GM19372 (cell line): ENCODE data around the gene CDH4.

ENCODE experiments used
- ATAC-seq: cut with Tn5 transposase; IDR thresholded peaks from one replicate; pipeline ENCODE4 v1.9.1; 2021; ENCODE audit warnings: mild to moderate bottlenecking, low read depth, moderate library complexity; ENCODE audit not compliant: unreplicated experiment

CDH4 gene

DNA sequence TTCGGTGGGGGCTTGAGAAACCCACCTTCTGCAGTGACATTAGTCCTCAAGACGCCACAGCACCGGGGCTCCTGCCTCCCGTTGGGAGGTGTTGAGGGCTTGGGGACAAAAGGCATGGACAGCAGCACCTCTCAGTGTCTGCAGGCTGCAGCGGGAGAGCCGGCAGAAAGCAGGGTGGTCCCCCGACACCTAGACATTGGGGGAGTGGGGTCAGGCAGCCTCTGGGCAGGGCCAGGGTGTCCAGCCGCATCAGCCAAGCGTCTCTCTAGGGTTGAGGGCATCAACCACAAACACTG is 549.0 kb downstream of the CDH4 start:
- ATAC-seq: no peak

DNA sequence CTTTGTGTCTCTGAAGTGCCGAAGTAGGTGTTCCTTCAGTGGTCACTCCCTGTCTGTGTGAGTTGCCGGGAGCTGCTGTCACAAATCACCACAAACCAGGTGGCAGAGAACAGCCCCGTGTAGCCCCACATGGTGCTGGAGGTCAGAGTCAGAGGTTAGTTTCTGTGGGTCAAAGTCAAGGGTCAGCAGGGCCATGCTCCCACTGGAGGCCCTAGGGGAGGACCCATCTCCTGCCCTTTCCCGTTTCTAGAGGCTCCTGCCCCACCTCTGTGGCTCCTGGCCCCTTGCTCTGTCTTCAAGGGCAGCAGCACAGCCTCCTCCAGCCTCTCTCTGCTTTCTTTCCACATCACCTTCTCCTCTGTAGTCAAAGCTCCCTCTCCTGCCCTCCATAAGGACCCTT is 549.4 kb downstream of the CDH4 start:
- ATAC-seq: no peak

DNA sequence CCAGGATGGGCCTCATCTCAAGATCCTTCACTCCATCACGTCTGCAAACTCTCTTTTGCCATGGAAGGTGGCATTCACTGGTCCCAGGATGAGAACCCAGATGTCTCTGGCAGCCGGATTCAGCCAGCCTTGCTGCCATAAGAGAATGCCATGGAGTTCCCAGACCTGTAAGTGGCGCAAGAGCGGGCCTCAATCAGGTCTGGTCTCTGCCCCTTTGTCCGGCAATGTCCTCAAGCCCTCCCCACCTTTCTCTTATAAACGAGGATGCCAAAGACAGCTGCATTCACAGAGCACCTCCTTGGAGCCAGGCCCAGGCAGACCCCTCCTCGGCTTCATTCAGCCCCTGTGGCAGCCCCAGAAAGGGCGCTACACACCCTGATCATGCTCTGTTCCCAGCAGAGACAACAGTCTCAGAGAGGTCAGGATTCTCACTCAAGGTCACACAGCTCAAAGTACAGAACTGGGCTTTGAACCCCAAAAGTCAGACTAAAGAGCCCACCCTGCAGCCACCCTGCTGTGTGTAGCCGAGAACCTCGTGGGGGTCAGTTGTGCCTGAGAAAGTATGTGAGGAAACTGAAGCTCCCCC is 549.9 kb downstream of the CDH4 start:
- ATAC-seq: no peak

DNA sequence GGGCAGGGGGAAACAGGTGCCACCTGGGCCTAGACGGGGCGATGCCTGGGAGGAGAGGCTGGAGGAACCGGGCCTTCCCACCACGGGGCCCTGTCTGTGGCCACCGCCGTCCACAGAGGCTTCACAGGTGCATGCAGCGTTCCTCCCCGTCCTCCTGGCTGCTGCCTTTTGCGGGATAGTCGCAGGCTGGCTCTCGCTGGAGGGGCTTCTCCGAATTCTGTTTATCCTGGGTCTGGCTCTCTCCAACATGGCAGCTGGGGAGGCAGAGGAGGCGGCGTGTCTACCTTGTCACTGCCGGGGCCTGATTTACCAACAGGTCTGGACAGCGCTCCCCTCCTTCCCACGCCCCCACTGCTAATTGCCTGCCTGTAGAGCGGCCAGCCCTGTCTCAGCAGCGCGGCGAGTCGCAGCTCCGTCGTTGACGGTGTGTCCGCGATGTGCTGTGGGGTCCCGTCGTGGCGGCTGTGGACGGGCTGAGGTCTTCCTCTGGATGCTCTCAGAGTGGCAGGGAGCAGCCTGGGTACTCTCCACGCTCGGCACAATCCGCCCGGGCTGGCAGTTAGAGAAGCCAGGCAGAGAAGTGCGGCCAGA is 550.8 kb downstream of the CDH4 start:
- no peak for ATAC-seq

DNA sequence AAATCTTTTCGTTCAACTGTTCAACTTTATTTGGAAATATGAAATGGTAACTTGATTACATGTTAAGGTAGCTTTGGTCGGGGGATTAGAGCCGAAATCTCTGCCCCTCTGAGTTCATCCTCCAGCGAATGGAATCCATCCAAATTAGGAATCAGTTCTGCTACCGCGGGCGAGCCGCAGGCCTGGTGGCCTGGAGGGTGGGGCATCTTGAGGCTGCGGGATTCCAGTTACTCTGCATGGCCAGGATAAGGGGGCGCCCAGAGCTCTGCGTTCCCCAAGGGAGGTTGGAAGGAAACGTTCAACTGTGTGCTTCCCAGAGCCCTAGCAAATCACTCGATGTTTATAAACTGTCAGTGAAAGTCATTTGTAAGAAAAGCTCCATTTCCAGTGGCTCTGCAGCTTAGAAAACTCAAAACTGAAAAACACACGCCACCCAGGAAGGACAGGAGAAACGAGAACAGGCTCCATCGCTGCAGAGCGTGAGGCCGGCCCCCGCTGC is 551.4 kb downstream of the CDH4 start:
- no peak for ATAC-seq

DNA sequence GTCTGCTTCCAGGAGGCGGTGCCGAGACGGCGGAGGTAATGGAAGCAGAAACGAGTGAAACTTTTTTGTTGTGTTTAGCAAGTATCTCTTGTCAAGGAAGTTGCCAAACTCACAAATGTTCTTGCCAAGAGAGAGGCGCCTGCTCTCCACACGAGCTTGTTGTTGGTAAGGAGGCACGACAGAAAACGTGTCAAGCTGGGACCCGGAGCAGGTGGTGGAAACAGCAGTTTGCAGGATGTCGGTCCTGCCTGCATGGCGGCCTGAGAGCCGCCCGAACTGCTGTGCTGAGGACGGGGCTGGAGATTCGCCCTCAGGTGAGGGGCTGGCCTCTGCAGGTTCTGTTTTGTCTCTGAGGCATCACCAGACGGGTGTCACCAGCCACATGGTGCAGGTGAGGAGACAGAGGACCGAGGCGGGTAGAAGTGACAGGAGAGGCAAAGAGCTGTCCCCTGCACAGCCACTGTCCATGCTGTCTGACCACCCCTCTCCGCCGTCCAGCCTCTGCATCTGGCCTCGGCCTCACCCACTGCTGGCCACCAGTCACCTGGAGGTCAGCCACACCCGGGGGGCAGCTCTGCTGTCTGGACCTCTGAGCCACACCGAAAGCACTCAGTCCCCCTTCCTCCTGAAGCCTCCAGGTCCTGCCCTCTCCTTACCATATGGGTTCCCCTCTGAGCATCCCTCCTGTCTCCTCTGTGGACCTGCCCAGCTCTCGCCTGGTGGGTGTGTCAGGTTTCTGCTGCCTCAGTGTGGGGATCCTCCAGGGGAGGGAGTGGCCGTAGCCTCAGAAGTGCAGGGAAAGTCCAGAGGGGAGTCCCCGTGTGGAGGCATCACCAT is 552.1 kb downstream of the CDH4 start:
- ATAC-seq: no peak

DNA sequence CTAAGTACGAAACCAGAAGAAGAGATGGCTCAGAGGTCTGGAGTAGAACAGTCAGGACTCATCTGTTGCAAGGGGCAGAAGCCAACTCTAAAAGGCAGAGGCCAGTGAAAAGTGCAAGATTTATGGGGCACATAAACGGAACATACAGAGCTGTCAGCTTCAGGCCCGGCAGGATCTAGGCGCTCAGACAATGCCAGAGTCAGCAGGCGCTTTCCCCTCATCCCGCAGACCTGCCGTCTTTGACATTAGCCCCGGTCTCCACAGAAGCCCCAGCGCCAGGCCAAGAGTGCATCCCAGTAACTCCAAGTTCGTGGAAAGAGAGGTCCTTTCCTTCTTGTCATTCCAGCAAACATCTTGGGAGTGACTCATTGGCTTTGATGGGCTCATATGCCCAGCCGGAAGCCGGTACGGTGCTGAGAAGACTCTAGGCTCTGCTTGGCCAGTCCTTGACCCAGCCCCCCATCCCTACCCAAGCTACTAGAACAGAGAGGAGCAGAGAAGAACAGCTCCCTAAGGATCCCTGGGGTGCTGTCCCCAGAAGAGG is 552.8 kb downstream of the CDH4 start:
- no peak for ATAC-seq

DNA sequence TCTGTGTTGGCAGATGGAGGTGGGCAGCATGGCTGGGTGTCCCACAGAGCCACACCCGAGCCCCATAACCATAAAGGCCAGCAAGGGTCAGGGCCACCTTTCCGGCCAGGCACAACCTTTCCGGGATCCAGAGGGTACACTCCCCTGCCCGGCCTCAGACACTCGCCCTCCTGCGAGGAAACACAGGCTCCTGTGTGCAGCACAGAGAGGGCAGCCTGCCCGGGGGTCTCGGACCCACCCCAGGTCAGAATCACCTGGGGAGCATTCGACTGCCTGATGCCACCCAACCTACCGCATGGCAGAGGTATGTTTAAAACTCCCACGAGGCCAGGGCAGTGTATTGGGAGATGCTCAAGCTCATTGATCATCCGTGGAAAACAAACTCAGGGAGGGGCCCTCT is 553.3 kb downstream of the CDH4 start:
- ATAC-seq: no peak

DNA sequence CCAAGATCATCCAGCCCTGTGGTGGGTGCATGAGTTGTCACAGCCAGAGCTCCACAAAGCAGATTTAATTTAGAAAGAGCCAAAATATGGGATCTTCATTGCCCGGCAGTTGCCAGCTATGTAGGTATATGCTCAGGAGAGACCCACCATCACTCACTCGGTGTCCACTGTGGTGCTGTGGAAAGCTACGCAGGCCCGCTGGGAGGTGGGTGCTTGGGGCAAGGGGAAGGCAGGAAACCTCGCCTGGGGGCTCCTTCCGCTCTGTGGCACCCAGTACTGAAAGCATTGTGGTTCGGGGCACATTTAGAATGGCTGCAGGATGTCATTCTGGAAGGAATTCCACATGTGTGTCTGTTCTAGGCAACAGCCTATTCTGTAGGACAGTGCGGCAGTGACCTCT is 553.7 kb downstream of the CDH4 start:
- no peak for ATAC-seq

DNA sequence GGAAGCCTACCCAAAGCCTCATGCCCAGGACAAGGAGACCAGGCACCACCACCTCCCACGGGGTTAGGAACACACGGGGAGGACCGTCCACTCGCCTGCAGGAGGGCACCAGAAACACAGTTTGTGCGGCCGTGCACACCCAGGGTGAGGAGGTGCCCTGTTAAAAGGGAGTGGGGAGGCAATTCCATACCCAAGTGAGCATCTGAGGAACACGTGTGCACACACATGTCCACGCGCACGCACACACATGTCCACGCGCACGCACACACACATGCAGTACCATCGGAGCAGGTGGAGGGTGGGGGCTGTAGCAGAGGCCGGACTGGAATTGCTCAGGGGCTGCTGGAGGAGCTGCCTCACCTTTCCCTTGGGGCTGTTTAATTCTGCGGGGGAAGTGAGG is 554.3 kb downstream of the CDH4 start:
- ATAC-seq: no peak

DNA sequence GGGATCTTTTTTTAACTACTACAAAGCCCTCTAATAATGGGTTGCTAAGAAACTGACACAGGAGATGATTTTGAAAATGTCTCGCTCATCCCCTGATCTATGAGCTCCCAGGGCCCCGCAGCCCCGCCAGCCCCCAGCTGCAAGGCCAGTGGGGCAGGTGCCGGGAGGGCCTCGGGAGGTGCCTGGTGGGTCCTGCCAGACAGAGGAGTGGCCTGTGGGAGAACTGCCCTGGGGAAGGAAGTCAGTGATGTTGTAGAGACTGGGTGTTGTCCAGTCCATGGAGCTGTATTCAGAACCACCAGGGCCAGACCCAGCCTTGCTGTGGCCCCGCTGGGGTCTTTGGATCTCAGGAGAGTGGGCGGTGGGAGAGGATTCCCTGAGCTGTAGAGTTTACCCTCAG is 554.9 kb downstream of the CDH4 start:
- no peak for ATAC-seq

DNA sequence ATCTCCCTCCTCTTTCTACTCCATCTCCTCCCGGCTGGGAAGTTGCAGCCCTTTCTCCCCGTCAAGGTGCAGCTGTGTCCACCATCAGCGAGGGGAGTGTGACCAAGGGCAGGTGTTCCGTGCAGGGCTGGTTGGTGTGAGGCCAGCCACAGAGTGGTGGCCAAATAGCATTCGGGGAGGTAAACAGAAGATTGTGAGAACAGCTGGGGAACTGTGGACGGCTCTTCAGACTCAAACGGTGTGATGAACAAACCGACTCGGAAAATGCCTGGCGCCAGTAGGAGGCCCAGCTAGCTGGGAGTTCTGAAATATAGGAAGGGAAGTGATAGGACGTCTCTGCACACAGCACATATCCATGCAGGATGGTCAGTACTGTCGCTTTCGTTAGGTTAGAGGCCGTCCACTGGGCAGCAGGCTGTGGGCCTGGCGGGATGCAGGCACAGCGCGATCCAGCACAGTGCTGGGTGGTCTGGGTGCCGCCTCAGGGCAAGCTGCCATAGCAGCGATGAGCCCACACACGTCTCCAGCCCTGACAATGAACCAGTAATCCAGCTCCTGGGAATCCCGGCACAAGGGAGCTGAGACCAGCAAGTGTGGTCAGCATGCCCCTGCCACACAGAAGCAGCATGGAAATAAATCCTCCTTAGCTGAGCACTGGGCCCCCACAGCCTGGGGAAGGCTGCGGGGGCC is 555.6 kb downstream of the CDH4 start:
- no peak for ATAC-seq

DNA sequence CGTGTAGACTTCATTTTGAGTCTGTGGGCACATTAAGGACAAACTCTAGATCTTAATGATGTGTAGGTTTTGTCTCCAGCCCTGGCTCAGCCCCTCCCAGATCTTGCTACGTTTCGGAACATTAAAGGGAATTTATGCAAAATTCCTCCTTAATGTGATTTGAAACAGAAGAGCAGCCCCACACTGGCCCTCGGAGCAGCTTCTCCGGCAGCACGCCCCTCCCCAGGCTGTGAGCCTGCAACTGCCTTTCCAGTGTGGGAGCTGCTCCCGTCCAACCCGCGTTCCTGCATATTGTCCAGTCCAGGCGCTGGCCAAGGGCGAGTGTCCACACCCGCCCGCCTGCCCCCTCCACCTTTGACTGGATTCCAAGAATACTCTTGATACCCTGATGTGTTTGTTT is 556.4 kb downstream of the CDH4 start:
- no peak for ATAC-seq

DNA sequence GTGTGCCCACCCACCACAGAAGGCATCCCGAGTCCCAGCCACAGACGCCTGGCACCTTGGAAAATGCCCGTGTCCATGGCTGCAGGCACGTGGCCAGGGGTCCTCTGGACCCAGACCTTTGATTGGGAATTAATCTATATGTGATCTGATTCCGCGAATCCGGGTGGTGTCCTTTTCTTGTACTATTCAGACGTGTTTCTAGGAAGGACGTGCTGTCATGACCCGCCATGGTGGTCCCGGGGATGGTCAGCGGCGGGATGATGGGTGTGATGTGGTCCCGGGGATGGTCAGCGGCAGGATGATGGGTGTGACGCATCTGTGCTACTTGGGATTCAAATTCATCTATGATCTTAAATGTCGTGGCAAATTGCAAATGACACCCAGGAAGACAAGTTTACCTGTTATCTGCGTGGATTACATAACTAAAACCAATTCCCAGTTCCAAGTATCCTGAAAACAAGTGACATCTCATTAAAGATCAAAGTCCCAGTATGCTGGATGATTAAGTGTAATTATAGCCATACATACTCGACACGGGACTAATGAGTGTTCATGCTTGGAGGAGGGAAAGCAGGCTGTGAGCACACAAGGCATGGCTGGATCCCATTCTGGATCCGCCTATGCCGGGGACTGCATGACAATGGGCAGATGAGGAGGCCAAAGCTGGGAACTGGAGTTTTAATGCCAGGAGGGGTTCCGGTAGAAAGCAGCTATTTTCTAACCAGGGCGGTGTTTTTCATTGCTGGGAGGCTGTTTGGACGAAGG is 557.1 kb downstream of the CDH4 start:
- no peak for ATAC-seq

DNA sequence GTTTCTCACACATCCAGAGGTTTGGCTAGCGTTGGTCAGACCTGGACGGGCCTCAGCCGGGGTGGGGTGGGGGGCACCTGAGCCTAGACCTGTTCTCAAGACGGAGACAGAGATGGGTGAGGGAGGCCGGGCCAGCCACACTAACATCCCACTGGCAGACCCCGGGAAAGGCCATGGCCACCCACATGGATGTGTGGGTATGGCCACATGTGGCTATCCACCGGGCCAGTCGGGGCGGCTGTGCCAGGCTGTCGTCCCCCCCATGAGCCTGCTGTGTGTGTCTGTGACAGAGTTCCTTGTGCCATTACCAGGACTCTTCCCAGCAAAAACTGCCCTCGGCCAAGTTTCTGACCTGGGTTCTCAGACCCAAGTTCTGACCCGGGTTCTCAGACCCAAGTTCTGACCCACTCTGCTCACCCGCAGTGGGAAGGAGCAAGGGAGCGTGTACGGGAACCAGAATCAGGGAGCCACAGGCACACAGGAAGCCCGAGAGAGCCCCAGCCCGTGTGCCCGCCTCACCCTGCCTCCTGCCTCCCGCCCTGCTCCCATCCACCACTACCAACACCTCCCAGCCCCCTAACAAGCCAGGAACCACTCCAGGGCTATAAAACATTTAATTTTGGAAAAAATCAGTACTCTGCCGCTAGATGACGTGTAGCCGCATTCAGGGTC is 558.1 kb downstream of the CDH4 start:
- ATAC-seq: no peak

DNA sequence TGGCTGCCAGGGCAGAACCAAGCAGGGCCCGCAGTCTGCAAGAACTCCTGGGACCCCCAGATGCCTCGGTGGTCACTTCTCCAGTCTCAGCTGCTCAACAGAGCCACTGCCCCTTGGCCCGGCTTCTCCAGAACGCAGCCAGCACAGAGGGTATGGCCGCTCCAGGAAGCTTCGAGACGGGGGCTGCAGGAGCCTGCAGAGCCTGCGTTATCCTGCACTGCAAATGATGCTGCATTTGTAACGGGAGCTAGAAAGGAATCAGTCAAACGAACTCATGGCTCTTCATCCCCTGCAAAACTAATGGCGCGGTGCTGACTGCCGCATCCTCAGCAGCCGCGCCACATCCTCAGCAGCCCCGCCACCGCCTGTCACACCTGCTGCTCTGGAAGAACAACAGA is 558.7 kb downstream of the CDH4 start:
- no peak for ATAC-seq

DNA sequence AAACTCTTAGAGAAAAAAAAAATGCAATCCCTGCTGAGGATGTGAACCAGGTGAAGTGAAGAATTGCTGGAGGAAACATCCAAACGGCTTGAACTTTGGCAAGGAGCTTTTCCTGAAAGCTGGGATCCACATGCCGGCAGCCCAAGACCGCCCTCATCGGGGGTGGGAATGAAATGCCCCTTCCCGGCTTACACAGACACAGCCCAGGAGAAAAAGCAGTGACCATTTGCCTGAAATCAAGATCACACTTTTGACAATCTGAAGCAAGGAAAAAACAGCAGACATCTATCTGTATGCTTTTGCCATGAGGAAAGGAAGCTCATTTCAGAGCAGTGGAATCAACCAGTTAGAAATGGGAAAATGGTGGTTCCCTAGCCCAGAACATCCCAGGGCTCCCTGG is 559.1 kb downstream of the CDH4 start:
- ATAC-seq: no peak

DNA sequence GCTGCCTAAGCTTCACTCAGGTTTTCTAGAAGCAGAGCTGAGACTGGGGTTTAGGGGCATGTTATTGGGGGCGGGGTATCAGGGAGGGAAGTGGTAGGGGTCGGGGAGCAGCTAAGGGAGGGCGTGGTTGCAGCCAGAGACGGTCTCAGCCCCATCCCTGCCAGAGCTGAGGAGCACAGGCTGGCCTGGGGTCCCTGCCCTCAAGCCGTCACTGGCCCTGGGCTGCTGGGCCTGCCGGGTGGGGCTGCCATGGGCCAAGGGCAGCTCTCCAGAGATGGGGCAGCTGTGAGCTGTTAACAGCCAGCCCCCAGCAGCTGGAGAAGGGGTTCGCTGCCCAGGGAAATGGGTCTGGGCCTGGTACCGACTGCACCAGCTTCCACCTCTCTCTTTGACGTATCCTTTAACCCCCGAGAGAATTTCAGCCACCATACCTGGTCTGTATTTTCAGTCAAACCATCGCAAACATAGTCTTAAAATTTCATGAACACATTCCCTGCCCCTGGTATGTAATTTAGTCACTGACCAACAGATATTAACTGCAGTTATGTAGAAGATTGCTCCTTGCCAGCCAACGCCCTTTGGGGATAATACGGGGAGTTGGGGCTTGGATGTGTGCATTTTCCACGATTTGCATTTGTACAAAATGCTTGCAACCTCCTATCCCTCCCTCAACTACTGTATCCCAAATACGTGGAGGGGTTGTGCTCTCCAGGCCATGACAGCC is 560.2 kb downstream of the CDH4 start:
- no peak for ATAC-seq

DNA sequence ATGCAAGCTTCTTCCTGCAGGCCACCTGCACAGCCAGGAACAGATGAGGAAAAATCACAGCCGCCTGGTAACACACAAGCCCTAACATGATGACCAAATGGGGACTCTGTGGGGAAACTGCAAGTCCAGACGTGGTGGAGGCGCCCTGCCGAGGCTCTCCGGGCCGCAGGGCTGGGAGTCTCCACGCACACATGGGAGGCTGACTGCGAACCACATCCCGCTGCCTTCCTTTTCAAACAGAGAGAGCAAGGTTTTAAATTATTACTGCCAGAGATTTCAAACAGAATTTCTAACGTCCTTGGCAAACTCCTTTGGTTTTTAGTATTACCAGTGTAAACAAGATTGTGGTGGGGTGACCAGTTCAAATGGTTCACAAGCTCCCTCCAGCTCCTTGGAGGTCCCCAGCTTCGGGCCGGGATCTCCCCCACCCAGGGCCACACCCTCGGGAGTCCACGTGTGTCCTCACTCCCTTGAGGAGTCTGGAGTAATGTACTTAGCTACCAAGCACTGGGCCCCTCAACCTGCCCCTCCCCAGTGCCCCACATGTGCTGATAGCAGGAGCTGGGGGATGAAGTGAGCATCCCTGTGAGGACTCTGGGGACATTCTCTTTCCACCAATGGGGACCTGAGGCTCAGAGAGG is 560.9 kb downstream of the CDH4 start:
- no peak for ATAC-seq
